HAP-1 (cell line): Measurements from ENCODE around the gene GOLM1.
"Not testable (repeated sequence)": the region's sequence is repeated elsewhere in the genome, so short reads cannot be mapped to it uniquely, and the experiment has no call there.

Source experiments
- DNase-seq, 2 experiments: peaks; one replicate each; pipeline ENCODE4 v3.0.0-alpha.2; 2016 to 2020; ENCODE audit warnings: low spot score in 2 of 2
- H3K27me3 ChIP-seq: fragments of 250-450 bp; sonication (Bioruptor Pico); 2 replicates; pipeline ENCODE4 v1.5.1; 2020; ENCODE audit warnings: low read depth, mild to moderate bottlenecking, moderate library complexity
- H3K36me3 ChIP-seq: fragments of 250-450 bp; sonication (Bioruptor Pico); replicated peaks from 2 replicates; pipeline ENCODE4 v1.5.1; 2020; ENCODE audit warnings: mild to moderate bottlenecking
- H3K4me1 ChIP-seq: fragments of 250-450 bp; sonication (Bioruptor Pico); 2 replicates; pipeline ENCODE4 v1.5.1; 2020; ENCODE audit warnings: mild to moderate bottlenecking
- H3K4me3 ChIP-seq: fragments of 250-450 bp; sonication (Bioruptor Pico); 2 replicates; pipeline ENCODE4 v1.5.1; 2020; ENCODE audit warnings: mild to moderate bottlenecking, moderate library complexity
- H3K9me3 ChIP-seq: fragments of 250-450 bp; sonication (Bioruptor Pico); 2 replicates; pipeline ENCODE4 v1.5.1; 2020; ENCODE audit warnings: mild to moderate bottlenecking, moderate library complexity
- in situ Hi-C: fragments of 300-500 bp; cut with MboI; formaldehyde crosslinking; loops from 3 replicates; pipeline ENCODE4 v1.14.3; 2020; ENCODE audit warnings: low sequenced_read_pairs, inconsistent platforms, mixed read lengths

Gene GOLM1

DNA sequence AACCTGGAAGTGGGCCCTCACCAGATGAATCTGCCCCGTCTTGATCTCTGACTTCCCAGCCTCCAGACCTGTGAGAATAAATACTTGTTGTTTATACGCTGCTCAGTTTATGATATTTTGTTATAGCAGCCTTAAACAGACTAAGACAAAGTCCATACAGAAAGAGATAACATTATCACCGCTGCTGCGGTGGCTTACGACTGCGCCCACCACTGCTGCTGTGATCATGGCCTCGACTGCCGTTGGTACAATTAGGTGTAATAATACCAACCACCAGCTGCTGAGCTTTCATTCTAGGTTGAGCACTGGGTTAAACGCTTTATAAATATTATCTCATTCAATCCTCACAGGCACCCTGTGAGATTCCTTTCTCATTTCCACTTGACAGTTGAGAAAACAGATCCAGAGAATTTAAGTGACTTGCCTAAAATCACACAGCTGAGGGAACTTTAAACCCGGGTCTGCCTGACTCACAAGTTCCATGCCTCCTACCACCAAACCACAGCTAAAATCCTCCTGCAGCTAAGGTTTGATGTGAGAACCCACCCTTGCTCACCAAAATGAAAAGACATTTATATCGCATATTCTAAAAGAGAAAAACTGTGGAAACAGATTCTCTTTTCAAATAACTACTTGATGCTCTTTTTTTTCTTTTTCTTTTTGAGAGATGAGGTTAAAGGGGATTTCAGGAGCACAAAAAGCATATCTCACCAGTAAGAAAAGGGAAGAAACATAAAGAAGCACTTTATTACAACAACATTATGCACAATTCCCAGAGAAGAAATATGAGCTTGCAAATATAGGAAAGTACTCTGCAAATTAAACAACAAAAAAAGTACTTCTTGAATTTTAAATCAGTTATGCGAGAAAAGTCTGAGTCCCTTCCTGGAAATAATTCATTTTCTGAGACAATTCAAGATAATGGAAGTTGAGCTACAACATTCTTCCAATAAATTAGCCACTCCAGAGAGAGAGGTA, 23.9 kb downstream of the GOLM1 start:
- in situ Hi-C loops, result no loop called here
- H3K4me1 ChIP-seq, result no peaks in the 10 kb centered on the region
- no peak for DNase-seq
- H3K4me3 ChIP-seq, result no peak overlapping the region
- no peaks in the 10 kb centered on the region for H3K9me3 ChIP-seq
- peaks cover 2% of the 10 kb centered on the region for H3K36me3 ChIP-seq
- no peaks in the 10 kb centered on the region for H3K27me3 ChIP-seq

DNA sequence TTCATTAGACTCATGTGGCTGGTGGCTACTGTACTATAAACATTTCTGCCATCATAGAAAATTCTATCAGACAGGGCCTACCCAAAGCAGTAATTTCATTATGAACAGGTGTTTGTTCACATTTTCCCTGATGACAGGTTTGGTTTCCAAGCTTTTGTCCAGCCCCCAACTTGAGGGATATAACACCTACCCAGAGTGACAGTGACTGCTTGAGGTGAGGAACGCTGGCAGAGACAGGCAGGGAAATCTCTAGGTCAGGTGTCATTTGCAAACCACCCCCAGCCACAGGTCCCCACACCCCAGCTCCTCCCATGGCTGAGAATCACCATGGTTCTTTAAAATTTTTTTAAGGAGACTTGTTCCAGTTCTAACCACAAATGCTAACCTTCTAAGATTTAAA, 25.5 kb downstream of the GOLM1 start:
- Histone ChIP-seq H3K4me1 (no peaks in the 10 kb centered on the region), H3K27me3 (no peaks in the 10 kb centered on the region), H3K9me3 (no peaks in the 10 kb centered on the region), H3K4me3 (no peak overlapping the region), H3K36me3 (peaks cover 2% of the 10 kb centered on the region)
- in situ Hi-C loops, result no loop called here
- DNase-seq, result no peak

- H3K4me1 ChIP-seq, result no peaks in the 10 kb centered on the region
- no peak for DNase-seq
- in situ Hi-C loops, result no loop called here
- no peak overlapping the region for H3K4me3 ChIP-seq
- H3K27me3 ChIP-seq, result no peaks in the 10 kb centered on the region
- H3K9me3 ChIP-seq, result no peaks in the 10 kb centered on the region
- H3K36me3 ChIP-seq, result peaks cover 2% of the 10 kb centered on the region; the same call in 1 of the 2 replicates
Observed at GRCh38 chr9:86072394-86072877, 26.9 kb downstream of the GOLM1 start.

DNA sequence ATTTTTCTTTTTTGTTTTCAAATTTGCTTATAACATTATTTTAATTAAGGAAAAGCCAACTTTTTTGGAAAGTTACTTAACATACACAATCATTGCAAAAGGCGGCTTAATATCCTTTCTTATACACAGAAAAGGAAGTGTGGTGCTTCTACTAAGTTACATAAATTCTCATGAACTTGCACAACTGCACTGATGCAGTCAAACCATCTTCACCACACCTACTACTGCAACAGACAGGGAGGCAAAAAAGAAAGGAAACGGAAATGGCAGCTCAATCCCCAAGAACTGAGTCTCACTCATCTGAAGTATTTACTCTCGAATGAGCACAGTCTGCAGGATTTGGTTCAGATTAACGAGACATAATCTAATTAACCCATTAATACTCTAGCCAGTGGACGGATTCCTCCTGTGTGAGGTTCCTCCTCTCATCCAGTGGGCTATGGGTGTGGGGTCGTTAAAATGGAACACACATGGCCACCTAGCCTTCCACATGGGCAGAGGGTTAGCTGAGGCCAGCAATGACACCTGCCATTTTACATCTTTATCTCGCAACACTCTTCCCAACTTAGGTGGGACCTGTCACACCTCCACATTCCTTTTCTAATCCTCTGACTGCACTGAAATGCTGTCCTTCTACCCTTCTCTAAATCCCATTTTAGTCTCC, 30.0 kb downstream of the GOLM1 start:
- H3K9me3 ChIP-seq, result no peaks in the 10 kb centered on the region
- H3K4me3 ChIP-seq, result no peak overlapping the region
- peaks cover 2% of the 10 kb centered on the region; the same call in 1 of the 2 replicates for H3K36me3 ChIP-seq
- in situ Hi-C loops, result no loop called here
- H3K27me3 ChIP-seq, result no peaks in the 10 kb centered on the region
- no peak for DNase-seq
- no peaks in the 10 kb centered on the region for H3K4me1 ChIP-seq

- in situ Hi-C loops, result no loop called here
- H3K4me1 ChIP-seq, result no peaks in the 10 kb centered on the region
- no peaks in the 10 kb centered on the region for H3K27me3 ChIP-seq
- H3K36me3 ChIP-seq, result no peaks in the 10 kb centered on the region
- no peak overlapping the region for H3K4me3 ChIP-seq
- DNase-seq, result no peak
- no peaks in the 10 kb centered on the region for H3K9me3 ChIP-seq
Observed at GRCh38 chr9:86064220-86064619, 35.1 kb downstream of the GOLM1 start.

GRCh38 chr9:86062845-86063693, 36.3 kb downstream of the GOLM1 start:
- Histone ChIP-seq H3K36me3 (no peaks in the 10 kb centered on the region), H3K4me1 (no peaks in the 10 kb centered on the region), H3K9me3 (no peaks in the 10 kb centered on the region), H3K27me3 (no peaks in the 10 kb centered on the region), H3K4me3 (no peak overlapping the region)
- in situ Hi-C loops, result no loop called here
- DNase-seq, result no peak

GRCh38 chr9:86061972-86062739, 37.2 kb downstream of the GOLM1 start:
- in situ Hi-C loops, result no loop called here

DNA sequence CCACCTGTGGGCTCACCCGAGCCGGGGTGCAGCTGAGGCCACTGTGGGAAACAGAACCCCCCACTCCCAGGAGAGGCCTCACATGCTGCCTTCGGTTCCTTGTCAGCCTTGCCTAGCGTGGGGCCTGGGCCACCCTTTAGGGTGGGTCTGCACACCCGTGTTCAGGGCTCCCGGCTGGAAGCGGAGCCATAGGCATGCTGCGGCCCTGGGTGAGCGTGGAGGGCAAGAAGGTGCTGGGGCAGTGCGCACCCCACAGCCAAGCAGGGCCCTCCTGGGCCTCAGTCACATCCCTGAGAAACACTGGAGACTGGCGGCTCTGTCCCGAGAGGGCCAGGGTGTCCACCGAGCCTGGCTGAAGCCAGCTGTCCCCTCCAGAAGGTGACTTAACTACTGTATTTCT, 41.9 kb downstream of the GOLM1 start:
- Histone ChIP-seq H3K27me3 (no peaks in the 10 kb centered on the region), H3K4me1 (no peaks in the 10 kb centered on the region), H3K4me3 (no peak overlapping the region), H3K9me3 (no peaks in the 10 kb centered on the region), H3K36me3 (no peaks in the 10 kb centered on the region)
- in situ Hi-C loops, result no loop called here
- DNase-seq, result no peak

More at GRCh38 chr9:86061972-86062739, 37.2 kb downstream of the GOLM1 start:
- no peak for DNase-seq
- Histone ChIP-seq H3K4me3 (no peak overlapping the region), H3K9me3 (no peaks in the 10 kb centered on the region), H3K4me1 (no peaks in the 10 kb centered on the region), H3K27me3 (no peaks in the 10 kb centered on the region), H3K36me3 (no peaks in the 10 kb centered on the region)

- H3K4me1 ChIP-seq, result no peaks in the 10 kb centered on the region
- in situ Hi-C loops, result no loop called here
- H3K4me3 ChIP-seq, result no peak overlapping the region
- no peaks in the 10 kb centered on the region for H3K27me3 ChIP-seq
- H3K9me3 ChIP-seq, result no peaks in the 10 kb centered on the region
- H3K36me3 ChIP-seq, result no peaks in the 10 kb centered on the region
- DNase-seq, result no peak
Observed at GRCh38 chr9:86054695-86055094, 44.7 kb downstream of the GOLM1 start.

DNA sequence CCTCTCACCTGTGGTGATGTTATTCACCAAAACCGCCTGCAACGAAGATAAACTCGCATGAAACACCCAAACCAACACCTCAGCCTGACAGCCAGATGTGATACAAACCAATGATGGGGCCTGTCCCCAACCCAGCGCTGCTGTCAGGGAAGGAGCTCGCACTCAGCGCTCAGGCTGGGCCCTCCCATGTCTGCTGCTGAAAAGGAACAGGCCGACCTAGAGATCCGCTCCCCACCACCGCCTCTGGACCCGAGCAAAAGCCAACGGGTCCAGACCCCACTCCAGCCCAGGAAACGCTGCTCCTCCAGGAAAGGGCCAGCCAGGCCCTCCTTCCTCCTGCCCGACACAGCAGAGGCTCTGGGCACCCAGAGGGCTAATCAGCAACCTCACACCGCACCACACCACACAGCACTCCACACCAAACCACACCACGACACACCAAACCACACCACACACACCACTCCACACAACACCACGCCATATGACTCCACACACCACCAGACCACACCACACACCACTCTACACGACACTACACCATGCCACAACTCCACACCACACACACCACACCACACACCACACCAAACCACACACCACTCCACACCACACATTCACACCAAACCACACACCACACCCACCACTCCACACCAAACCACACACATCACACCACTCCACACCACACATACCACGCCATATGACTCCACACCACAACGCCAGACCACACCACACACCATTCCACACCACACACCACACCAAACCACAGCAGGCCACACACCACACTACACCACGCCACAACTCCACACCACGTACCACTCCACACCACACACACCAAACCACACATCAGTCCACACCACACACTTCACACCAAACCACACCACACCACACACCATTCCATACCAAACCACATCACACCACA, 46.5 kb downstream of the GOLM1 start:
- H3K9me3 ChIP-seq, result no peaks in the 10 kb centered on the region
- no peaks in the 10 kb centered on the region for H3K36me3 ChIP-seq
- DNase-seq, result no peak
- H3K27me3 ChIP-seq, result no peaks in the 10 kb centered on the region
- H3K4me1 ChIP-seq, result no peaks in the 10 kb centered on the region
- H3K4me3 ChIP-seq, result no peak overlapping the region
- in situ Hi-C loops, result no loop called here

DNA sequence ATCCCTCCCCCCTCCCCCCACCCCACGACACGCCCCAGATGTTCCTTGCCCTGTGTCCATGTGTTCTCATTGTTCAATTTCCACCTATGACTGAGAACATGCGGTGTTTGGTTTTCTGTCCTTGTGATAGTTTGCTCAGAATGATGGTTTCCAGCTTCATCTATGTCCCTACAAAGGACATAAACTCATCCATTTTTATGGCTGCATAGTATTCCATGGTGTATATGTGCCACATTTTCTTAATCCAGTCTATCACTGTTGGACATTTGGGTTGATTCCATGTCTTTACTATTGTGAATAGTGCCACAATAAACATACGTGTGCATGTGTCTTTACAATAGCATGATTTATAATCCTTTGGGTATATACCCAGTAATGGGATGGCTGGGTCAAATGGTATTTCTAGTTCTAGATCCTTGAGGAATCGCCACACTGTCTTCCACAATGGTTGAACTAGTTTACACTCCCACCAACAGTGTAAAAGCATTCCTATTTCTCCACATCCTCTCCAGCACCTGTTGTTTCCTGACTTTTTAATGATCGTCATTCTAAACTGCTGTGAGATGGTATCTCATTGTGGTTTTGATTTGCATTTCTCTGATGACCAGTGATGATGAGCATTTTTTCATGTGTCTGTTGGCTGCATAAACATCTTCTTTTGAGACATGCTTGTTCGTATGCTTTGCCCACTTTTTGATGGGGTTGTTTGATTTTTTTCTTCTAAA, 51.2 kb downstream of the GOLM1 start:
- H3K9me3 ChIP-seq, H3K4me1 ChIP-seq, H3K36me3 ChIP-seq, DNase-seq, H3K27me3 ChIP-seq, H3K4me3 ChIP-seq: not testable (repeated sequence)
- in situ Hi-C loops, result loop anchor here (25.0 kb wide), 2 partner anchors 189 to 211 kb away; no protein-coding TSS in a partner anchor
